Astrocyte of the spinal cord (primary cell): Measurements from ENCODE around the gene COA1.
"Not testable (repeated sequence)": the region's sequence is repeated elsewhere in the genome, so short reads cannot be mapped to it uniquely, and the experiment has no call there.

Experiments used
- DNase-seq: peaks from one replicate; pipeline ENCODE4 v3.0.0; 2011; ENCODE audit warnings: low read depth, low spot score
- H3K4me3 ChIP-seq: 2 replicates; pipeline ENCODE4 v1.5.1; 2011; ENCODE audit warnings: low read depth, mild to moderate bottlenecking, low read length, moderate library complexity
- in situ Hi-C: cut with HindIII; loops from 2 replicates; pipeline ENCODE4 v1.10.0; 2017; ENCODE audit warnings: low sequenced_read_pairs
- TF ChIP-seq, protein P1 (sequence below): IDR thresholded peaks from 2 replicates; pipeline ENCODE4 v1.5.1; 2012; ENCODE audit warnings: low read depth, mild to moderate bottlenecking, low read length, inconsistent platforms

Gene COA1

GRCh38 chr7:43726466-43726865, 2.9 kb downstream of the COA1 start:
- in situ Hi-C loops = no loop called here
- DNase-seq = no peak
- H3K4me3 ChIP-seq = no peak overlapping the region
- TF ChIP-seq, protein P1, sequence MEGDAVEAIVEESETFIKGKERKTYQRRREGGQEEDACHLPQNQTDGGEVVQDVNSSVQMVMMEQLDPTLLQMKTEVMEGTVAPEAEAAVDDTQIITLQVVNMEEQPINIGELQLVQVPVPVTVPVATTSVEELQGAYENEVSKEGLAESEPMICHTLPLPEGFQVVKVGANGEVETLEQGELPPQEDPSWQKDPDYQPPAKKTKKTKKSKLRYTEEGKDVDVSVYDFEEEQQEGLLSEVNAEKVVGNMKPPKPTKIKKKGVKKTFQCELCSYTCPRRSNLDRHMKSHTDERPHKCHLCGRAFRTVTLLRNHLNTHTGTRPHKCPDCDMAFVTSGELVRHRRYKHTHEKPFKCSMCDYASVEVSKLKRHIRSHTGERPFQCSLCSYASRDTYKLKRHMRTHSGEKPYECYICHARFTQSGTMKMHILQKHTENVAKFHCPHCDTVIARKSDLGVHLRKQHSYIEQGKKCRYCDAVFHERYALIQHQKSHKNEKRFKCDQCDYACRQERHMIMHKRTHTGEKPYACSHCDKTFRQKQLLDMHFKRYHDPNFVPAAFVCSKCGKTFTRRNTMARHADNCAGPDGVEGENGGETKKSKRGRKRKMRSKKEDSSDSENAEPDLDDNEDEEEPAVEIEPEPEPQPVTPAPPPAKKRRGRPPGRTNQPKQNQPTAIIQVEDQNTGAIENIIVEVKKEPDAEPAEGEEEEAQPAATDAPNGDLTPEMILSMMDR = no peak

GRCh38 chr7:43725251-43725650, 4.1 kb downstream of the COA1 start:
- DNase-seq = no peak
- H3K4me3 ChIP-seq = no peak overlapping the region
- TF ChIP-seq, protein P1 = no peak
- in situ Hi-C loops = no loop called here

DNA sequence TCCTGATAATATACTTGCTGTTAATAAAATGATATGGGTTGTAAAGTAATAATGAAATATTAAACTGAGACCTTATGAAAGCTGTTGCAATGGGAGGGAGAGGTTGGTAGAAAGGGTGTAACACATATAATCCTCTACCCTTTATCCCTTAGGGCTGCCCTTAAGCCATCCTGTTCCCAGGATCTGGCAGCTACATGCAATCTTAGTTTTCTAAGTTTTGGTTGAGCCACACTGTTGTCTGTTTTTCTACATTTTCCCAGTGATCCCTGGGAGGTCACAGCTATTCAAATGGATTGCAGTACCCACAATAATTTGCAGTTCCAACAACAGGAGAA, 6.3 kb downstream of the COA1 start:
- TF ChIP-seq, protein P1 = no peak
- H3K4me3 ChIP-seq = no peak overlapping the region
- in situ Hi-C loops = no loop called here

DNA sequence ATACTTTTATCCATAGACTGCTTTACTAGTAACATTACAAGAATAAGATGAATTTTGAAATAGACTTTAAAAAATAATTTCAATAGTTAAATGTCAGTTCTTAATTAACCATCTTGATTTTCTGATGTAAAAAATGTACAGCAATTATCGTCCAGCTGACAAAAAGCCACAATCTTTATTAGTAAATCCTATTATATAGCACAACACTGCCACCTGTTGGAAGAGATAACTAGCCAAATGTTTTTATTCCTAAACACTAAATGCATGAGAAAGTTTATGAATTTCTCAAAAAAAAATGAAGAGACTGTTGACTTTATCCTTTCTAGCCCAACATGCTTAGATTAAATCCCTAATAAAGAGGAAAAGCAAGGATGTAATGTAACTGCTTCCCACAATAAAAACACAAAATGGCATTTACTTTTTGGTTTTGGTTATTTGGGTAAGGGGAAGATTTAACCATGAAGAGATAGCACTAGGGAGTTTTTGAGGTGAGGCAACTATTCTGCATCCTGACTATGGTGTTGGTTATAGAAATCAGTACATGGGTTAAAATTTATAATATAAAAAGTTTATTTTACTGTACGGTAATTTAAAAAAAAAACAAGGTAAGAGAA, 8.0 kb downstream of the COA1 start:
- in situ Hi-C loops = no loop called here
- H3K4me3 ChIP-seq = no peak overlapping the region
- DNase-seq = peak; percentile 75
- TF ChIP-seq, protein P1 = peak; percentile 52

More for the DNA sequence above, 6.3 kb downstream of the COA1 start:
- no peak for DNase-seq

DNA sequence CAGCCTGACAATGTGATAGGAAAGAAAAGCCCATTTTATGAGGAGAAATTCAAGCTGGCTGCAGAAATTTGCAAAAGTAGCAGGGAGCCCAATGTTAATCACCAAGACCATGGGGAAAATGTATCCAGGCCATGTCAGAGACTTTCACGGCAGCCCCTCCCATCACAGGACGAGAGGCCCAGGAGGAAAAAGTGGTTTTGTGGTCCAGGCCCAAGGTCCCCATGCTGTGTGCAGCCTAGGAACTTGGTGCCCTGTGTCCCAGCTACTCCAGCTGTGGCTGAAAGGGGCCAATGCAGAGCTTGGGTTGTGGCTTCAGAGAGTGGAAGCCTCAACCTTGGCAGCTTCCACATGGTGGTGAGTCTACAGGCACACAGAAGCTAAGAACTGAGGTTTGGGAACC, 12.7 kb downstream of the COA1 start:
- DNase-seq = no peak
- in situ Hi-C loops = no loop called here
- TF ChIP-seq, protein P1 = no peak
- H3K4me3 ChIP-seq = no peak overlapping the region

DNA sequence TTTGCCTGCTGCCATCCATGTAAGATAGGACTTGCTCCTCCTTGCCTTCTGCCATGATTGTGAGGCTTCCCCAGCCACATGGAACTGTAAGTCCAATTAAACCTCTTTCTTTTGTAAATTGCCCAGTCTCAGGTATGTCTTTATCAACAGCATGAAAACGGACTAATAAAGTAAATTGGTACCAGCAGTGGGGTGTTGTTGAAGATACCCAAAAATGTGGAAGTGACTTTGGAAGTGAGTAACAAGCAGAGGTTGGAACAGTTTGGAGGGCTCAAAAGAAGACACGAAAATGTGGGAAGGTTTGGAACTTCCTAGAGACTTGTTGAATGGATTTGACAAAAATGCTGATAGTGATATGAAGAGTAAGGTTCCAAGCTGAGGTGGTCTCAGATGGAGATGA, 13.4 kb downstream of the COA1 start:
- DNase-seq, in situ Hi-C loops, H3K4me3 ChIP-seq: not testable (repeated sequence)

GRCh38 chr7:43711503-43711902, 17.8 kb downstream of the COA1 start:
- H3K4me3 ChIP-seq = no peak overlapping the region
- in situ Hi-C loops = no loop called here
- no peak for DNase-seq
- TF ChIP-seq, protein P1 = no peak

- H3K4me3 ChIP-seq, DNase-seq, in situ Hi-C loops: not testable (repeated sequence)
Measured at GRCh38 chr7:43708055-43708454, 21.3 kb downstream of the COA1 start.
